HS-27A (cell line): ENCODE measurements around the gene ATP8B3.

Source experiments
- DNase-seq: peaks from one replicate; pipeline ENCODE4 v3.0.0-alpha.2; 2012; ENCODE audit warnings: low read depth, missing footprints

Gene ATP8B3, protein sequence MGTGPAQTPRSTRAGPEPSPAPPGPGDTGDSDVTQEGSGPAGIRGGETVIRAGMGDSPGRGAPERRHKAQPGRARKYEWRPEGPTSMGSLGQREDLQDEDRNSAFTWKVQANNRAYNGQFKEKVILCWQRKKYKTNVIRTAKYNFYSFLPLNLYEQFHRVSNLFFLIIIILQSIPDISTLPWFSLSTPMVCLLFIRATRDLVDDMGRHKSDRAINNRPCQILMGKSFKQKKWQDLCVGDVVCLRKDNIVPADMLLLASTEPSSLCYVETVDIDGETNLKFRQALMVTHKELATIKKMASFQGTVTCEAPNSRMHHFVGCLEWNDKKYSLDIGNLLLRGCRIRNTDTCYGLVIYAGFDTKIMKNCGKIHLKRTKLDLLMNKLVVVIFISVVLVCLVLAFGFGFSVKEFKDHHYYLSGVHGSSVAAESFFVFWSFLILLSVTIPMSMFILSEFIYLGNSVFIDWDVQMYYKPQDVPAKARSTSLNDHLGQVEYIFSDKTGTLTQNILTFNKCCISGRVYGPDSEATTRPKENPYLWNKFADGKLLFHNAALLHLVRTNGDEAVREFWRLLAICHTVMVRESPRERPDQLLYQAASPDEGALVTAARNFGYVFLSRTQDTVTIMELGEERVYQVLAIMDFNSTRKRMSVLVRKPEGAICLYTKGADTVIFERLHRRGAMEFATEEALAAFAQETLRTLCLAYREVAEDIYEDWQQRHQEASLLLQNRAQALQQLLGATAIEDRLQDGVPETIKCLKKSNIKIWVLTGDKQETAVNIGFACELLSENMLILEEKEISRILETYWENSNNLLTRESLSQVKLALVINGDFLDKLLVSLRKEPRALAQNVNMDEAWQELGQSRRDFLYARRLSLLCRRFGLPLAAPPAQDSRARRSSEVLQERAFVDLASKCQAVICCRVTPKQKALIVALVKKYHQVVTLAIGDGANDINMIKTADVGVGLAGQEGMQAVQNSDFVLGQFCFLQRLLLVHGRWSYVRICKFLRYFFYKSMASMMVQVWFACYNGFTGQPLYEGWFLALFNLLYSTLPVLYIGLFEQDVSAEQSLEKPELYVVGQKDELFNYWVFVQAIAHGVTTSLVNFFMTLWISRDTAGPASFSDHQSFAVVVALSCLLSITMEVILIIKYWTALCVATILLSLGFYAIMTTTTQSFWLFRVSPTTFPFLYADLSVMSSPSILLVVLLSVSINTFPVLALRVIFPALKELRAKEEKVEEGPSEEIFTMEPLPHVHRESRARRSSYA (N-terminal part only)

DNA sequence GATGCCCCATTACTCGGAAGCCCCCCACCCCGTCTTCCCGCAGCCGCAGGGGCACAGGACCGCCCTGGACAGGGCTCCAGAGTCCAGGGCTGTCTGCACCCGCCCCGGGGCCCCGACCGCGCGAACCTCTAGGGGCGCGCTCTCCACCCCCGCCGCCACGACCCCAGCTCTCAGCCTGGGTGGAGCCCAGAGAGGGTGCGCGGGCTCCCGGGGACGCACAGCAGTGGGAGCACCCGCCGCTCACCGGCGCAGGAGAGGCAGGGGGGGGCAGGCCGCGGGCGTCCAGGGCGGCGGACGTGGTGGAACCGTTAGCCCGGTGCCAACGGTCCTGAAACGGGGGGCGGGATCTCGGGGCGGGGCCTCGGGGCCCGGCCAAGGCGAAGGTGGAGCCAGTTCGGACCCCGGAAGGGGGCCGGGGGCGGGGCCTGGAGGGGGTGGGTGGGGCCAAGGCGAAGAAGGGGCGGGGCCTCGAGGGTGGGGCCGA is at the start of gene ATP8B3:
ATP8B3 (minus strand) TSS at position 335 of the 484 bp plus-strand sequence. CDS start 540 bp downstream, outside the sequence.
- DNase-seq = no peak

DNA sequence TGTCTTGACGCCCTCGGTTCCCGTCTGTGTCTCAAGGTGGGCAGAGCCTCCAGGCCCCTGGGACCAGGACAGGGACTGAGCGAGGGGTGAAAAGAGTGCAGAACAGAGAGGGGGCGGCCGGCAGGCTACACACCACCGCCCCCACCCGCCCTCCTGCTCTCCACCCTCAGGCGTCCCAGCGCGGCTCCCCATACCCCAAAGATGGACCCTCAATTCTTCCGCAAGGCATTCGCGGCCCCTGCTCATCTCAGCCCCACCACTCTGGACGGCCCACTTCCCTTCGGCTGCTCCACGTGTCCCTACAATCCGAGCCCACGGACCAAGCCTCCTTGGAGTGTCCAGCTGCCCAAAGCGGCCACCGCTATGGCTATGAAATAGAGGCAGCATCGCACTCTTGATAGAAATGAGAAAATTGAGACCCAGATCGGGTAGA is 49.5 kb upstream of the ATP8B3 start:
- DNase-seq = no peak

DNA sequence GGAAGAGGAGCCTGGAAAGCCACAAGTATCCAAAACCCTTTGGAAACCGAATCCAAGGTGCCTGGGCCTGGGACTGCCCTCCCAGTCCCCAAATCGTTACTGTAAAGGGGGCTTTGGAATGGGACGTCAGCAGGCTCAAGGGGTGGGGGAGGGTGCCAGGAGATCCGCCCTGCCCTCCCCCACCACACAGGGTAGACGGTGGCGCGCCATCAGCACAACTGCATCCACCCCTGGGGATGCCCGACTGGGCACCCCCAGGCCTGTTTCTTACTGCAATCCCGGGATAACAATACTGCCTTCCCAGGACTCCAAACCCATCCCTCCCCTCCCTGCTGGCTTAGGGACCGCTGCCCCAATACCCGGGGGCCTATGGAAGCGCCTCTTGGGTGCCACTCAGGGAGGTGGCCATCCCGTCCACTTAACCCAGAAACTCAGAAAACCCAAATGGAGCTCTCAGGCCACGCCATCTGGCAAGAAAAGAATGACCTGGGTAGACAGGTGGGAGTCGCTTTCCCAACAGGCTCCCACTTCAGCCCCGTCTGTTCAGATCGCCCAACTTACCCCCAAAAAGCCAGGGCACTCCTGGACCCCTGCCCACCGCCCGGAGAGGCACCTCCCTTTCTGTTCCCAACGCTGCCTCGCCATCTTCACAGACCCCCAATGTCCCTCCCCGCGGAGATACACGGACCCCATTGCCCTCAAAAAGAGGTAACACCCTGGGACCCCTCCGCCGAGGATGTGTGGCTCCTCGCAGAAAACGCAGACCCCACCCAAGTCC is 48.9 kb upstream of the ATP8B3 start:
- no peak for DNase-seq

DNA sequence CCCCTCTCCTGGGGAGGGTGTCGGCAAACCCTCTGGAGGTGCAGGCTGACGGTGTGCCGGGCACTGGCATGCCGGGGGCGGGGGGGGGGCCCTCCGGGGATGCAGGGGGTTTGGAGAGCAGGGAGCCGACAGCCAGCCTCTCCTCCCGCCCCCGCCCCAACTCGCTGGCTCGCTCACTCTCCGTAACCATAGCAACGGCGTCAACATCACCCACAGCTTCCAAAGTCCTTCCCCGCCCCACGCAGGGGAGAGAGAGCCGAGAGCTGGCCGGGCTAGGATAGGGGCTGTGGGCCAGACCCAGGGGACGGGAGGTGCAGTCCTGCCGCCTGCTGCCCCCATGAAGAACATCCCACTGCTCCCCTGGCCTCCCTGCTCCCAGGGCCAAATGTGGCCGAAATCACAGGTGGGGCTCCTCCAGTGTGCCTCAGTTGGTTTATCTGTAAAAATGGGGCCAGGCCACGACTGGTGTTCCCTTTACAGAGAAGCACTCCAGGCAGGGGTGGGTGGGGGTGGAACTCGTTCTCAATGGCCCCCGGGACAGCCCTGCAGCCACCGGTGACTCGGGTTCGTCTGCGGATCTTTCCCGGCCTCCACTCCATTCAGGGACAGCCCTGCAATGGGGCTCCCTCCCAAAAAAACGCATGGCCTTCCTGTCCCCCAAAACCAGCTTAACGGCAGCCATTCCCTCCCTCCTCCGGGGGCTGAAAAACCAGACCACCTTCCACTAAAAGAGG is 48.1 kb upstream of the ATP8B3 start:
- no peak for DNase-seq

DNA sequence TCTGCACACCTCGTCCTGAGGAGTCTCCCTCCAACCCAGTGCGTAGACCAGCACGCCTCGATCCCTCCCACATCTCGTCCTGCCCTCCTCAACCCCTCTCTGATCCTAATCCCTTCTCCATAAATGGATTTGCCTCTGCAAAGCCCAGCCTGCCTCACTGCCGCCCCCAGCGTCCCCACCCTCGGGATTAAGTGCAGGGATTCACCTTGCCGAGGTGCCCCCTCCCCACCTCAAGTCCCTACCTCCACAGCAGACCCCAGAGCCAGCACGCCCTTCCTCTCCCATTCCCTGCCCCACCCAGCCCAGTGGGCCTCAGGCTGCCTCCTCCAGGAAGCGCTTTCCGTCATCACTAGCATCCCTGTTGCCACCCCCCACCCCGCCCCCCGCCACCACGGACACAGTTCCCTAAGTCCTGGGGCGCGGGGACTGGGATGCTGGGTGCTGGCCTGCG is 47.3 kb upstream of the ATP8B3 start:
- no peak for DNase-seq

DNA sequence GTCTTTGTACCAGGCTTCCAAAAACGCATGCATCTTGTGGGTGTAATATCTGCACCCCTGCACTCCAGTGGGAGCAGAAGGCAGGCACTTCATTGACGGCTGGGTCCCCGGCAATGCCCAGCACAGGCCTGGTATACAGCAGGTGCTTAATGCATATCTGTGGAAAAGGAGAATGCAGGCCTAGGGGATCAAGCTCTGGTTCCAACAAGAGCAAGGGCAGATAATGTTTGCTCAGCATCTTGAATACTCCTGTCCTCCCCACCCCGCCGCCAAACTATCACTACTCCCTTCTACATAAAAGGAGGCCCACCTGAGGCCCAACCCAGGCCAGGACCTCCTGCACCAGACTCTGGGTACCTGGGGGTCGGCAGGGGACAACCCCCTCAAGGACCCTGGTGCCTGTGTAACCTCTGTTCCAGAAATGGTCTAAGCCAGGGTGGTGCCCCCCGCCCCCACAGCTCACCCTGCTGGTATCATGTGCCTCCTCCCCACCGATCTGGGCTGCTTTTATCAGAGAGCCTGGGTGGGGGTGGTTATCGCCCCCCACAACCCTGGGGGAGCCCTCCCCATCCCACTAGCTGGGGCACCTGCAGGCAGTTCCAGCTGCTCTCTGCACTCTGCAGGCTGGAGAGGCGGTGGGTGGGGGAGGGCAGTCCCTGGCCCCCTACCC is 46.5 kb upstream of the ATP8B3 start:
- DNase-seq = no peak

DNA sequence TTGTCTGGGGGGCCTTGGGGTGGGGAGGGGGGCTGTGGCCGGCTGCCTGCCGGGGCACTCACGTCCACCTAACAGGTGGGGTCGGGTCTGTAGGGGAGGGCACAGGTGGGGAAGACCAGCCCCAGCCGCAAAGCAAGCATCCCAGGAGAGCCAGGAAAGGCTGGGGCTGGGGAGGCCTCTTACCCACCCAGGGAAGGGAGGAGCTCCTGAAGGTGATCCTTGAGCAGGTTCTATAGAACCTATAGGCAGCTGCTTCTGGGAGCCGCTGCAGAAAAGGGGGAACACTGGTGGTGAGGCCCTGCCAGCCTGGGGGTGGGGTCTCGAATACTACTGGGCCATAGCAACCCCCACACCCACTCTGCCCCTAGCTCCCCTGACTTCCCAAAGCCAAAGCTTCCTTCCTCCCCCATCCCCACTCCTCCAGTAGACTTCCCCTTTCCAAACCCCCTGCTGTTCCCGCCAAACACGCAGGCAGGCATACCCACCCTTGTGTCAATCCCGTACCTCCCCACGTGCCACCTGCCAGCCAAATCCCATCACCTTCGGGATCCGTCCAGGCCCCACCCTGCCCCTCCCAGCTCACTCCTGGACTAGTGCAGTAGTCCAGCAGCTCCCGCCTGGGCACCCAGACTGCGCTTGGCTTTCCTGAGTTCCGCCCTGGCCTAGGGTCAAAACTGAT is 45.7 kb upstream of the ATP8B3 start:
- DNase-seq = no peak

DNA sequence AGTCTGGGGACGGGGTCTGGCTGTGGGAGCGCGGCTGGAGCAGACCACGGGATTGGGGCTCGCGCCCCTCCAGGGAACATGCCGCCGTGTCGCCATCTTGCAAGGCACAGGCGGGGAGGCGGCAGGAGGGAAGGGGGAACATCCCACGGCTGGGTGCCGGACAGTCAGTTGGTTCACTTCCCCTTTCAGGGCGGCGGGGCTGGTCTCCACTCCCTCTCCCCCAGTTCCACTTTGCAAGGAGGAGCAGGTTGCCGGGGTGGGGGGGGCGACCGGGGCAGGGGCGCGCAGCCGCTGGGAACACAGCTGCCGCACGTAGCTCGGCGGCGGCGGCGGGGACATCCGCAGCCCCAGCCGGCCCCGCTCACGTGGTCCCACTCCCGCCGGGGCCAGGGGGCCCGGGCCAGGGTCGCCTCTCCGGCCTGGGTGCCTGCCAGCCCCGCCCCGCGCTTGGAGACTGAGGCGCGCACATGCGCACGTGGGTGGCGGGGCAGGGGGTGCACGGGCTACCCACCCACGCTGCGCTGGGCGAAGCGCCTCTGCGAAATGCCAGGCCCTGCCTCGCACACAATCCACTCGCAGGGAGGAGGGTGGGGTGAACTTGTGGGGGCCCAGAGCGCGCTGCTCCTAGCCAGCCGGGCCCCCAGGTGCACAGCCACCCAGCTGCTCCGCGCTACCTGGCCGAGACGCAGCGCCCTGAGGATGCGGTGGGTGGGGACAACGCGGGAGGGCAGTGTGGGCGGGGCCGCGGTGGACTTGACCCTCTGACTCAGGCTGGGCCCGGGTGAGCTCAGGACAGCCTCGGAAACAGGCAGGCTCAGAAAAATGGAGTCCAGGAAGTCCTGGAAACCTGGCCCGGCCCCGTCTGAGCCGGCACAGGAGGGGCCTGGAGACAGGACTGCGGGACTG is 44.9 kb upstream of the ATP8B3 start:
- DNase-seq = no peak

DNA sequence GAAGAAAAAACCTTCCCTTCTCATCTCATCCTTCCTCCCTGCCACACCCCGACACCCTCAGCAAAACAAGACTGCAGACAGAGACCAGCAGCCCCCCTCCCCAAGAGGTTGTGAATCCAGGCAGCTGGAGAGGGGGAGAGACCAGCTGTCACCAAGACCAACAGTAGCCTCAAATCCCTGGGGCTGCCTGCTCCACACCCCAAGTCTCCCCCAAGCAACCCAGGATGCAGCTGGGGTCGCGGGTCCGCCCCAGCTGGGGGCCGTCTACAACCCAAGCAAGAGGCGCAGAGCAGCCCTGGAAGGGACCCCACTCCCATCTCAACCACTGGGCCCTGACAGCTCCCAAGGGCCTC is 44.2 kb upstream of the ATP8B3 start:
- DNase-seq = no peak

DNA sequence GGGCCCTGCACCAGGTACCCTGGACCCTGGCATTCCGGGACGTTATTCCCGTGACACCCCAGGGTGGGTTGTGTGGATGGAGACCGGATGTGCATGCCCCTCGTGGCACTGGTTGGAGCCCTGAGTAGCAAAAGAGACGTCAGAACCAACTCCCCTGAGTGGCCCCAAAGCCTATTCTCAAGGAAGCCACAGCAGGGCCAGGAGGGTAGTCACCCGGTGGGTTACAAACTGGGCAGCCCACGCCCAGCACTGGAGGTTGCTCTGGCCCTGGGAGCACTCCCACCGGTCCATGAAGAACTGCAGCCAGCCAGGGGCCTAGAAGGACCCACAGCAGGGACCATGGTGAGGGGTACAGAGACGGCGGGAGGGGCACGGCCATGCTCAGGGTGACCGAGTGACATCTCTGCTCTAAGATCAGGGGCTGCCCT is 43.8 kb upstream of the ATP8B3 start:
- DNase-seq = no peak

DNA sequence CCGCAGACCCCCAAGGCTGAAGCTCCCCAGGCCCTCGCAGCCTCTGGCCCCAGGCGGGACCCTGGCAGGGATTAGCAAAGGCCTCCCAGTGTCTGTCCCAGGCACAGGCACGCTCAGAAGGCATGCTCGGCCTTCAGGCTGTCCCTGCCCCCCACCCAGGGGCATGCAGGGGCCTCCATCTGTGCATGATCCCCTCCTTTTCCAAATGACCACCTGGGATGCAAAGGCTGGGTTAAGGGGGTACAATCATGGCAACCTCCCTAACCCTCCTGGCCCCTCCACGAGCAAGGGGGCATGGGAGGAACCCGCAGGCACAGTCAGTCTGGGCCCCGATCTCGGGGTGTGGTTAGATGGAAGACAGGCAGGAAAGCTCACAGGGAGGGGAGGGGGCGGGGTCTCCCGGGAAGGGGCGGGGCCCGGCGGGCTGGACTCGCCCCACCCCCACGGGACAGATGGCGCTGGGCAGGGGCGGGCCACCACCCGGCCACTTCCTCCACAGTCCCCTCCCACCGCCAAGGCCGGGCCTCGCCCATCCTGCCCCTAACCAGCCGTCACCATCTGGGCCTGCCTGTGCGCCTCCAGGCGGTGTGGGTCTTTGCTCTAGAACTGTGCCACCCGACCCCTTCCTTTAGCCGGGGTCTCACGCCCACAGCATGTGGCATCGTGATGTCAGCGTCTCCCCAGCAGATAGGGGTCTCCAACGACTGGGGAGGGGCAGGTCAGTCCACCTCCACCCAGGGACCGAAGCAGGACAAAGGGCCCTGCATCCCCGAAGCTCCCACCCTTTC is 43.2 kb upstream of the ATP8B3 start:
- no peak for DNase-seq

DNA sequence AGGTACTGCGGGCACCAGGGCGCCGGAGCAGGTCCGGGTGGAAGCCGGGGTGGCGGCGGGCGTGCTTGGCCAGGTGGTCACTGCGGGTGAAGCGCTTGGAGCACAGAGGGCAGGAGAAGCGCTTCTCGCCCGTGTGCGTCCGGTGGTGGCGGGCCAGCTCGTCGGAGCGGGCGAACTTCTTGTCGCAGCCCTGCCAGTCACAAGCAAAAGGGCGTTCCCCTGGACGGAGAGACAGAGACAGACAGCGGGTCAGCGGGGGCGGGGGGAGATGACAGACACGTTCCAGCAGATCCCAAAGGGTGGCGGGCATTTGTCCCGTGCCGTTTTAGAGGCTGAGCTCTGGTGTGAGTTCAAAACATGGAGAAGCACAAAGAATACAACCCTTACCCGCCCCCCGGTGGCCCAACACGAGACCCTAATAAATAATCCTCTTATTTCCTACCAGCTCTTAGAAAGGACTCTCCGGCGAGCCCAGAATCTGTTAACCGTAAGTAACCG is 42.5 kb upstream of the ATP8B3 start:
- no peak for DNase-seq

DNA sequence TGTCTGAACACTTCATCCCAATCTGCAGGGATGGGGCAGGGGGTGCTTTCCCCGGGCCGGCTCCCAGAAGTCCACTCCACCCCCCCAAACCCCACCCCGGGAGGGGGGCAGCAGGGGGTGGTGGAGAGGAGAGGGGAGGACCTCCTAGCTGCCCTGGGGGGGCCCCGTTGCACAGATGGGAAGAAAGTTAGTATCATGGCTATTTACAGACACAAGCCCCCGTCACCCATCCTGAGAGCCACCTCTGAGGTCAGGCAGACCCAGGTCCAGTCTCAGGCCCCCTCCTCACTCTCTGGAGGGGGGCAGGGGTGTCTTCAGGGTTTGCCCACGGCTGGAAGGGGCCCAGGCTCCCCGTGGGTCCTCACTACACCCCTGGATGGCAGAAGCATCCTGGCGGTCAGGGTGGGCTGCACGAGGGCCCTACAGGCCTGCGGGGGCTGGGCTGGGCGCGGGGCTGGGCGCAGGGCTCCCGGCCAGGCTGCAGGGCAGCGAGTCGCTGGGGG is 42.0 kb upstream of the ATP8B3 start:
- DNase-seq = no peak

DNA sequence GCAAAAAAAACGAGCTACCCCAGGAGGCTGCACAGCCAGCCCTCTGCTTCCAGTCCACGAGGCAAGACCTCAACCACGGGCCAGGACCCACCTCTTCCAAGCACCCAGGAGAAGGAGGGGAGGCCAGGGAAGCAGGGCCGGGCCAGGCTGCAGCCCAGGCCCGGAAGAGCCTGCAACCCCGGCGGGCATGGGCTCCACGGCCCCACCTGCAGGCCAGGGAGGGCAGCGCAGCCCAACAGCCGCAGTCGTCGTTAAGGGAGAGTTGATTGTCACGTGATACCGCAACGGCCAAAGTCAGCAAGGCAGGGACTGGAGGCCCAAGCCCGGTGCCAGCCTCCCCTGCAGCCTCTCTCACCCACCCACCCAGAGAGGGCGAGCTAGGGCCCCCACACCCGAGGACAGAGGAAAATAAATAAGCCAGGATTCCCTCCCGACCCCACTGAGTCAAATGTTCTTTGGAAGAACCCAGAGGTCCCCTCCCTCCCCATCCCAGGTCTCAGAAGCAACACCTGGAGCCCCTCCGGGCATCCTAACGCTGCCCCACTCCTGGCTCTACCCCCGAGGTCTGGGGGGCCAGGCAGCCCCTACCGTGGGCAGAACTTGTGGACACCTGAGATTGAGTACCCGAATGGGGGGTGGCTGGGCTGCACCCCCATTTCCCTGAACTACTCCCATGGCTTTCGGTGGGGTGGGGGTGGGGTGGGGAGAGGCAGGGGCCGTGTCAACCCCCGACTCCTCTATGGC is 41.4 kb upstream of the ATP8B3 start:
- DNase-seq = no peak

DNA sequence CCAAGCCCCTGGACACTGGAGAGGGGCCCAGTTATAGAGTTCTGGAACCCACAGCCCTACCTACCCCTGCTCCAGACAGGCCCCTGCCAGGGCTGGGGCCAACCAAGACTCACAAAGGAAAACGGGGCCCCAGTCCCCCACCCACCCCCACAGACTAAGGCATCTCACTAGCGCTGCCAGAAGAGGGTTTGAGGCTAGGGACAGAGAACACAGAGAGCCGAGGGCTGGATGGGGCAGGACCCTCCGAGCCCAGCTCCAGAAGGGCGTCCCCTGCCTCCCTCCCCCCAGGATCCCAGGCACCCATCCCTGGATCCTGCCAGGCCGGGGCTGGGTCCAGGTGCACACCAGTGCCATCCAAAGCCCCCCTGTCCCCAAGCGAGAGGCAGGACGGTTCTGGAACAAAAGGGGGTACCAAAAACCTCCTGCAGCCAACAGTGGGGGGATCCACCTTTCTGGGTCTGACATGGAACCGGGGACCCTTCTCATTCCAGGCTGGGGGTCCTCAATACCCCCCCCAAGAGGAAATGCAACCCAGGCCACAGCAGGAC is 40.6 kb upstream of the ATP8B3 start:
- DNase-seq = no peak
